Kidney (tissue), 14 donors: ENCODE measurements around the gene ITGB4. TPM values are rescaled to one million over a fixed set of nuclear protein-coding genes. Genes with fewer than 3 reads are reported as not detected.

Experiments
- DNase-seq, 5 donors: peaks; one replicate each; pipeline ENCODE4 v3.0.0-alpha.2; 2013 to 2020
- FAIRE-seq: peaks from 2 replicates; lab custom pipeline; 2012; peaks lifted over from hg19 to GRCh38; lab: Jason Lieb, UNC
- H3K27ac ChIP-seq, 2 donors: one replicate each; pipeline ENCODE4 v1.7.0; 2013; ENCODE audit warnings: low read depth in 2 of 2, low read length in 2 of 2, inconsistent platforms in 1 of 2
- H3K27me3 ChIP-seq: one replicate; pipeline ENCODE4 v1.7.1; 2013; ENCODE audit warnings: low read length, inconsistent platforms; ENCODE audit not compliant: control insufficient read depth, insufficient read depth
- H3K36me3 ChIP-seq, 3 donors: one replicate each; pipeline versions ENCODE4 v1.7.0 to v1.7.1; 2013; ENCODE audit warnings: low read length in 3 of 3, control low read depth in 1 of 3, inconsistent platforms in 1 of 3; ENCODE audit not compliant: insufficient read depth in 3 of 3, control insufficient read depth in 2 of 3
- H3K4me1 ChIP-seq, 3 donors: one replicate each; pipeline versions ENCODE4 v1.7.0 to v1.7.1; 2013; ENCODE audit warnings: low read length in 3 of 3, inconsistent platforms in 1 of 3, low read depth in 1 of 3; ENCODE audit not compliant: control insufficient read depth in 2 of 3, insufficient read depth in 2 of 3
- H3K4me3 ChIP-seq, 3 donors: one replicate each; pipeline versions ENCODE4 v1.7.0 to v1.8.1; 2013; ENCODE audit warnings: low read length in 3 of 3, control low read depth in 1 of 3, inconsistent platforms in 1 of 3
- H3K9ac ChIP-seq, 3 donors: one replicate each; pipeline versions ENCODE4 v1.7.0 to v1.7.1; 2013; ENCODE audit warnings: low read length in 3 of 3, control low read depth in 1 of 3, inconsistent platforms in 1 of 3
- H3K9me3 ChIP-seq, 3 donors: one replicate each; pipeline versions ENCODE4 v1.7.0 to v1.7.1; 2013; ENCODE audit warnings: low read length in 3 of 3, control low read depth in 1 of 3, inconsistent platforms in 1 of 3; ENCODE audit not compliant: control insufficient read depth in 2 of 3, insufficient read depth in 1 of 3
- CTCF ChIP-seq: IDR thresholded peaks from 3 replicates; pipeline ENCODE4 v1.5.1; 2012; ENCODE audit warnings: mild to moderate bottlenecking, moderate library complexity, borderline replicate concordance; ENCODE audit not compliant: insufficient read depth; ENCODE audit errors: extremely low read depth
- intact Hi-C: fragments of 100-400 bp; cut with DNase I; formaldehyde crosslinking; loops from one replicate; pipeline ENCODE4 v1.11.1; 2022
- polyA plus RNA-seq: library from polyadenylated mRNA; stranded (reverse); fragments of 350-450 nt; fragmentation: Illumina TruSeq; extraction: RNeasy Lipid Tissue Mini Kit (QIAGEN cat#74804); gene quantifications from one replicate; pipeline ENCODE4 v1.2.3, GENCODE V29; 2014; ENCODE audit warnings: low read depth, low replicate concordance; ENCODE audit not compliant: insufficient read depth
- total RNA-seq: library from RNA; stranded (reverse); fragmentation: NEBNext Ultra II Directional; extraction: Animal tissue kit (Norgen Biotek cat#: 25700); gene quantifications from one replicate; pipeline ENCODE4 v1.2.1, GENCODE V29; 2021
- donor health status: control.
- donor health status: control.
- donor health status: control.
- donor health status: control.
- donor health status: control.
- donor health status: DM: yes; HTN: yes; CAD: no.
- donor health status: Normal renal cell carcinoma (clear cell type).

ITGB4 gene
- total and polyA plus RNA-seq, 2 donors from 2014 or later: 15.7 to 149 TPM

- H3K27me3 ChIP-seq: no peaks in the 10 kb centered on the region
- TF ChIP-seq CTCF: no peak
- H3K36me3 ChIP-seq: peaks cover 10 to 19% (median 16%) of the 10 kb centered on the region in 3 donors
- peak in 1 of 5 donors; percentile 63 for DNase-seq
- no peak overlapping the region for H3K9ac ChIP-seq
- H3K9me3 ChIP-seq: no peaks in the 10 kb centered on the region
- H3K4me3 ChIP-seq: no peak overlapping the region
- intact Hi-C loops: no loop called here
- no peak overlapping the region for H3K27ac ChIP-seq
- FAIRE-seq: no peak
- H3K4me1 ChIP-seq: peaks cover 0 to 17% (median 5%) of the 10 kb centered on the region in 3 donors
These were observed 52.0 kb downstream of the ITGB4 start for GRCh38 chr17:75773121-75773807.

GRCh38 chr17:75773808-75774470 is 52.7 kb downstream of the ITGB4 start:
- Histone ChIP-seq H3K36me3 (peaks cover 14 to 25% (median 18%) of the 10 kb centered on the region in 3 donors), H3K9ac (no peak overlapping the region), H3K27me3 (no peaks in the 10 kb centered on the region), H3K9me3 (no peaks in the 10 kb centered on the region), H3K4me1 (peaks cover 0 to 17% (median 5%) of the 10 kb centered on the region in 3 donors), H3K4me3 (no peak overlapping the region), H3K27ac (no peak overlapping the region)
- no peak for FAIRE-seq
- intact Hi-C loops: no loop called here
- TF ChIP-seq CTCF: no peak
- DNase-seq: peak; percentile 38 to 76 (median 69)

GRCh38 chr17:75774471-75774990 is 53.3 kb downstream of the ITGB4 start:
- H3K9ac ChIP-seq: no peak overlapping the region
- DNase-seq: peak in 3 of 5 donors; percentile 43 to 79 (median 77)
- TF ChIP-seq CTCF: no peak
- no peak for FAIRE-seq
- H3K4me3 ChIP-seq: no peak overlapping the region
- H3K27ac ChIP-seq: no peak overlapping the region
- no peaks in the 10 kb centered on the region for H3K9me3 ChIP-seq
- H3K4me1 ChIP-seq: peaks cover 0 to 17% (median 5%) of the 10 kb centered on the region in 3 donors
- peaks cover 14 to 25% (median 18%) of the 10 kb centered on the region in 3 donors for H3K36me3 ChIP-seq
- intact Hi-C loops: no loop called here
- H3K27me3 ChIP-seq: no peaks in the 10 kb centered on the region
